ENCODE data around the gene CXorf49. TPM values are rescaled to one million over a fixed set of nuclear protein-coding genes. Genes with fewer than 3 reads are reported as not detected.
"Not testable (repeated sequence)": the region's sequence is repeated elsewhere in the genome, so short reads cannot be mapped to it uniquely, and the experiment has no call there.

CXorf49 gene
- total and polyA plus RNA-seq, 9 of the 15 experiments (the other 6 are each of a cell fraction or from before 2014, with no cell fraction given): not detected

GRCh38 chrX:71669947-71670346, 48.1 kb downstream of the CXorf49 start:
- intact Hi-C loops (cut with micrococcal nuclease): loop anchor here (1.0 kb wide), 1 partner anchor 189 kb away; no protein-coding TSS in a partner anchor
- H3K9me1 ChIP-seq (ENCODE audit: control insufficient read depth, insufficient read depth, low read length); H3K9me3 ChIP-seq (replicated peaks; ENCODE audit: control insufficient read depth, insufficient read depth, low read depth, low read length); H3K27ac ChIP-seq (ENCODE audit: extremely low read depth, low read depth, low read length); H3K9ac ChIP-seq (ENCODE audit: insufficient read depth in 1 of 2, low read depth in 2 of 2, low read length in 2 of 2); H3K4me3 ChIP-seq; H3K36me3 ChIP-seq (ENCODE audit: control insufficient read depth, insufficient read depth, low read length); BruUV-seq (replicated peaks); H3K4me2 ChIP-seq (ENCODE audit: insufficient read depth, low read length); H2AFZ ChIP-seq (ENCODE audit: low read depth, low read length); H3K79me2 ChIP-seq (ENCODE audit: control insufficient read depth, insufficient read depth, low read length); CTCF ChIA-PET (ENCODE audit: low intra/inter-chr PET ratio); H4K20me1 ChIP-seq (replicated peaks; ENCODE audit: control insufficient read depth, insufficient read depth, low read length): not testable (repeated sequence)
- FAIRE-seq (peak; percentile 83), DNase-seq (ENCODE audit: extremely low read depth in 1 of 4, low spot score in 3 of 4) (peak; percentile 27 to 43 (median 40)), ATAC-seq (peak; percentile 92)
- H3K4me1 ChIP-seq (replicated peaks in 1 of 2; ENCODE audit: control insufficient read depth in 2 of 2, insufficient read depth in 2 of 2, low read length in 2 of 2): peaks cover 0 to 16% of the 10 kb centered on the region in 2 experiments; a peak in 3 of 5 replicates
- POLR2A ChIA-PET: interaction anchor here (1.2 kb wide), 1 partner anchor 9 kb away, joined by 3 read pairs; no protein-coding TSS in a partner anchor
- WGBS (ENCODE audit: insufficient coverage, low coverage, missing lambda C conversion rate): 21% methylated on average over 4 of the region's 10 CpGs
- TF ChIP-seq CTCF (IDR thresholded peaks at IDR 0.05 in 2 of 3, conservative IDR thresholded peaks at IDR 0.05 in 1 of 3; ENCODE audit: insufficient read depth in 2 of 3, low read depth in 1 of 3, low read length in 3 of 3) (peak; percentile 54 to 55 (median 54); a peak in 5 of 6 replicates), SMC3 (conservative IDR thresholded peaks at IDR 0.05; ENCODE audit: insufficient read depth, low read depth, low read length) (peak; percentile 50), RAD21 (CRISPR knock-in tag; conservative IDR thresholded peaks at IDR 0.05 in 1 of 2, IDR thresholded peaks at IDR 0.05 in 1 of 2) (peak; percentile 58 to 81), STAG1 (CRISPR knock-in tag; IDR thresholded peaks at IDR 0.05; ENCODE audit: borderline replicate concordance) (peak; percentile 79; the same call in 1 of the 2 replicates)
- TF ChIP-seq, protein P1, sequence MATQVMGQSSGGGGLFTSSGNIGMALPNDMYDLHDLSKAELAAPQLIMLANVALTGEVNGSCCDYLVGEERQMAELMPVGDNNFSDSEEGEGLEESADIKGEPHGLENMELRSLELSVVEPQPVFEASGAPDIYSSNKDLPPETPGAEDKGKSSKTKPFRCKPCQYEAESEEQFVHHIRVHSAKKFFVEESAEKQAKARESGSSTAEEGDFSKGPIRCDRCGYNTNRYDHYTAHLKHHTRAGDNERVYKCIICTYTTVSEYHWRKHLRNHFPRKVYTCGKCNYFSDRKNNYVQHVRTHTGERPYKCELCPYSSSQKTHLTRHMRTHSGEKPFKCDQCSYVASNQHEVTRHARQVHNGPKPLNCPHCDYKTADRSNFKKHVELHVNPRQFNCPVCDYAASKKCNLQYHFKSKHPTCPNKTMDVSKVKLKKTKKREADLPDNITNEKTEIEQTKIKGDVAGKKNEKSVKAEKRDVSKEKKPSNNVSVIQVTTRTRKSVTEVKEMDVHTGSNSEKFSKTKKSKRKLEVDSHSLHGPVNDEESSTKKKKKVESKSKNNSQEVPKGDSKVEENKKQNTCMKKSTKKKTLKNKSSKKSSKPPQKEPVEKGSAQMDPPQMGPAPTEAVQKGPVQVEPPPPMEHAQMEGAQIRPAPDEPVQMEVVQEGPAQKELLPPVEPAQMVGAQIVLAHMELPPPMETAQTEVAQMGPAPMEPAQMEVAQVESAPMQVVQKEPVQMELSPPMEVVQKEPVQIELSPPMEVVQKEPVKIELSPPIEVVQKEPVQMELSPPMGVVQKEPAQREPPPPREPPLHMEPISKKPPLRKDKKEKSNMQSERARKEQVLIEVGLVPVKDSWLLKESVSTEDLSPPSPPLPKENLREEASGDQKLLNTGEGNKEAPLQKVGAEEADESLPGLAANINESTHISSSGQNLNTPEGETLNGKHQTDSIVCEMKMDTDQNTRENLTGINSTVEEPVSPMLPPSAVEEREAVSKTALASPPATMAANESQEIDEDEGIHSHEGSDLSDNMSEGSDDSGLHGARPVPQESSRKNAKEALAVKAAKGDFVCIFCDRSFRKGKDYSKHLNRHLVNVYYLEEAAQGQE (IDR thresholded peaks at IDR 0.05; ENCODE audit: borderline replicate concordance): peak; percentile 66; the same call in 1 of the 2 replicates
- TF ChIP-seq, protein P1 (CRISPR knock-in tag; IDR thresholded peaks at IDR 0.05; ENCODE audit: low read depth): not testable (repeated sequence)
- in situ Hi-C loops (cut with MboI): loop anchor here (10.0 to 25.0 kb wide), 2 partner anchors 125 to 192 kb away; no protein-coding TSS in a partner anchor
- peaks cover 0 to 29% of the 10 kb centered on the region in 2 experiments; a peak in 3 of 5 replicates for H3K27me3 ChIP-seq (ENCODE audit: control insufficient read depth in 2 of 2, insufficient read depth in 2 of 2, low read length in 2 of 2)

Measured in K562 (cell line).